ENCODE results near the gene TMEM258.

TMEM258 gene

GRCh38 chr11:61785837-61786402 lies 6.5 kb downstream of the TMEM258 start:
- no peak for TF ChIP-seq ZFP3 (CRISPR knock-in tag; IDR thresholded peaks at IDR 0.05)
- TF ChIP-seq SNAI2 (CRISPR knock-in tag; IDR thresholded peaks at IDR 0.05): no peak
- no peak for TF ChIP-seq ZNF565 (CRISPR knock-in tag; conservative IDR thresholded peaks at IDR 0.05; ENCODE audit: low read depth)
- TF ChIP-seq, protein P1, sequence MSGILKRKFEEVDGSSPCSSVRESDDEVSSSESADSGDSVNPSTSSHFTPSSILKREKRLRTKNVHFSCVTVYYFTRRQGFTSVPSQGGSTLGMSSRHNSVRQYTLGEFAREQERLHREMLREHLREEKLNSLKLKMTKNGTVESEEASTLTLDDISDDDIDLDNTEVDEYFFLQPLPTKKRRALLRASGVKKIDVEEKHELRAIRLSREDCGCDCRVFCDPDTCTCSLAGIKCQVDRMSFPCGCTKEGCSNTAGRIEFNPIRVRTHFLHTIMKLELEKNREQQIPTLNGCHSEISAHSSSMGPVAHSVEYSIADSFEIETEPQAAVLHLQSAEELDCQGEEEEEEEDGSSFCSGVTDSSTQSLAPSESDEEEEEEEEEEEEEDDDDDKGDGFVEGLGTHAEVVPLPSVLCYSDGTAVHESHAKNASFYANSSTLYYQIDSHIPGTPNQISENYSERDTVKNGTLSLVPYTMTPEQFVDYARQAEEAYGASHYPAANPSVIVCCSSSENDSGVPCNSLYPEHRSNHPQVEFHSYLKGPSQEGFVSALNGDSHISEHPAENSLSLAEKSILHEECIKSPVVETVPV (CRISPR knock-in tag; IDR thresholded peaks at IDR 0.05): no peak
- no peak for TF ChIP-seq PATZ1 (CRISPR knock-in tag; IDR thresholded peaks at IDR 0.05; ENCODE audit: borderline replicate concordance)
- no peak for TF ChIP-seq ISL1 (CRISPR knock-in tag; IDR thresholded peaks at IDR 0.05)
- TF ChIP-seq OSR1 (CRISPR knock-in tag; IDR thresholded peaks at IDR 0.05): no peak
- no peak for ATAC-seq

DNA sequence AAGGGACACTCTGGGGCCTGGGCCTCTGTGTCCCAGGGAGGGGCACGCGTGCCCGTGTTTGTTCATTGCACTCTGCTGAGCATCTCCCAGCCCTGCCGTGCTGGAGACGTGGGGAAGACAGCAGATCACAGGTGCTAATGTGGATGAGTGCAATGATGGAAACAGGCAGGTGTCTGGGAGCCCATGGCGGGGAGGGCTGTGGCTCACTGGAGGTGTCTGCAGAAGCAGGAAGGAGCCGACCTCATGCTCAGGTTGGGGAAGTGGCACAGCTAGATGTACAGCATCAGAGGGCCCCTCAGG lies 7.9 kb downstream of the TMEM258 start:
- no peak for ATAC-seq
- TF ChIP-seq RARB (CRISPR knock-in tag; IDR thresholded peaks at IDR 0.05) (no peak), TCF4 (CRISPR knock-in tag; IDR thresholded peaks at IDR 0.05; ENCODE audit: borderline replicate concordance) (no peak), POU6F1 (CRISPR knock-in tag; IDR thresholded peaks at IDR 0.05; ENCODE audit: borderline replicate concordance, low read depth) (no peak), TOX (CRISPR knock-in tag; IDR thresholded peaks at IDR 0.05; ENCODE audit: borderline replicate concordance) (no peak), ESRRG (CRISPR knock-in tag; IDR thresholded peaks at IDR 0.05) (no peak), ZFP30 (CRISPR knock-in tag; IDR thresholded peaks at IDR 0.05) (no peak), GLIS3 (CRISPR knock-in tag; IDR thresholded peaks at IDR 0.05) (no peak), PPARA (CRISPR knock-in tag; IDR thresholded peaks at IDR 0.05; ENCODE audit: borderline replicate concordance) (no peak), ZC3H10 (CRISPR knock-in tag; IDR thresholded peaks at IDR 0.05) (no peak), ZFP3 (CRISPR knock-in tag; IDR thresholded peaks at IDR 0.05) (no peak)

GRCh38 chr11:61783717-61784505 lies 8.5 kb downstream of the TMEM258 start:
- no peak for ATAC-seq
- TF ChIP-seq, protein P2, sequence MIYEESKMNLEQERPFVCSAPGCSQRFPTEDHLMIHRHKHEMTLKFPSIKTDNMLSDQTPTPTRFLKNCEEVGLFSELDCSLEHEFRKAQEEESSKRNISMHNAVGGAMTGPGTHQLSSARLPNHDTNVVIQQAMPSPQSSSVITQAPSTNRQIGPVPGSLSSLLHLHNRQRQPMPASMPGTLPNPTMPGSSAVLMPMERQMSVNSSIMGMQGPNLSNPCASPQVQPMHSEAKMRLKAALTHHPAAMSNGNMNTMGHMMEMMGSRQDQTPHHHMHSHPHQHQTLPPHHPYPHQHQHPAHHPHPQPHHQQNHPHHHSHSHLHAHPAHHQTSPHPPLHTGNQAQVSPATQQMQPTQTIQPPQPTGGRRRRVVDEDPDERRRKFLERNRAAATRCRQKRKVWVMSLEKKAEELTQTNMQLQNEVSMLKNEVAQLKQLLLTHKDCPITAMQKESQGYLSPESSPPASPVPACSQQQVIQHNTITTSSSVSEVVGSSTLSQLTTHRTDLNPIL (CRISPR knock-in tag; IDR thresholded peaks at IDR 0.05; ENCODE audit: low read depth): no peak
- no peak for TF ChIP-seq BACH2 (CRISPR knock-in tag; IDR thresholded peaks at IDR 0.05; ENCODE audit: borderline replicate concordance)
- TF ChIP-seq SNAI2 (CRISPR knock-in tag; IDR thresholded peaks at IDR 0.05): no peak
- no peak for TF ChIP-seq PPARA (CRISPR knock-in tag; IDR thresholded peaks at IDR 0.05; ENCODE audit: borderline replicate concordance)
- TF ChIP-seq ARNTL (CRISPR knock-in tag; IDR thresholded peaks at IDR 0.05; ENCODE audit: borderline replicate concordance, low read depth): no peak
- TF ChIP-seq TCF4 (CRISPR knock-in tag; IDR thresholded peaks at IDR 0.05; ENCODE audit: borderline replicate concordance): no peak
- TF ChIP-seq TOX (CRISPR knock-in tag; IDR thresholded peaks at IDR 0.05; ENCODE audit: borderline replicate concordance): no peak
- TF ChIP-seq GLIS3 (CRISPR knock-in tag; IDR thresholded peaks at IDR 0.05): no peak

GRCh38 chr11:61782841-61783240 lies 9.6 kb downstream of the TMEM258 start:
- ATAC-seq: no peak
- TF ChIP-seq OSR1 (CRISPR knock-in tag; IDR thresholded peaks at IDR 0.05) (no peak), SNAI2 (CRISPR knock-in tag; IDR thresholded peaks at IDR 0.05) (no peak), BACH2 (CRISPR knock-in tag; IDR thresholded peaks at IDR 0.05; ENCODE audit: borderline replicate concordance) (no peak), ZNF70 (CRISPR knock-in tag; IDR thresholded peaks at IDR 0.05) (no peak), PPARA (CRISPR knock-in tag; IDR thresholded peaks at IDR 0.05; ENCODE audit: borderline replicate concordance) (no peak), ZFP30 (CRISPR knock-in tag; IDR thresholded peaks at IDR 0.05) (no peak), ZFP3 (CRISPR knock-in tag; IDR thresholded peaks at IDR 0.05) (no peak), ZC3H10 (CRISPR knock-in tag; IDR thresholded peaks at IDR 0.05) (no peak), ZNF8 (CRISPR knock-in tag; IDR thresholded peaks at IDR 0.05) (no peak), CSDC2 (CRISPR knock-in tag; IDR thresholded peaks at IDR 0.05) (no peak), TOX (CRISPR knock-in tag; IDR thresholded peaks at IDR 0.05; ENCODE audit: borderline replicate concordance) (no peak), PATZ1 (CRISPR knock-in tag; IDR thresholded peaks at IDR 0.05; ENCODE audit: borderline replicate concordance) (no peak)
